IMR-90 (cell line): Measurements from ENCODE around the gene ABI3. TPM values are rescaled to one million over a fixed set of nuclear protein-coding genes. Genes with fewer than 3 reads are reported as not detected.

Experiments used
- ATAC-seq: fragments of 200-7000 bp; cut with Tn5 transposase; 2 replicates; pipeline ENCODE4 v1.9.1; 2020; ENCODE audit warnings: low read depth, mild to moderate bottlenecking, moderate library complexity
- BruUV-seq: library from RNA; stranded (reverse); fragments of 400-500 nt; replicated peaks from 2 replicates; lab custom pipeline; 2021; lab: Mats Ljungman, UMichigan
- CTCF ChIA-PET: fragments of 300-600 bp; formaldehyde crosslinking; extraction: SDS; loops from one replicate; lab custom pipeline; 2021; ENCODE audit warnings: antibody characterized with exemption; lab: Yijun Ruan, JAX
- POLR2A ChIA-PET: fragments of 300-600 bp; sonication (Branson Sonifier 250); formaldehyde crosslinking; loops from one replicate; lab custom pipeline; 2022; ENCODE audit warnings: antibody characterized with exemption; ENCODE audit not compliant: unreplicated experiment; lab: Charles Lee
- DNase-seq: peaks from one replicate; pipeline ENCODE4 v3.0.0; 2013
- H2AFZ ChIP-seq: replicated peaks from 2 replicates; pipeline ENCODE3; 2013; ENCODE audit warnings: low read length, mild to moderate bottlenecking; ENCODE audit not compliant: poor library complexity
- H2AK5ac ChIP-seq: 2 replicates; pipeline ENCODE4 v1.6.1; 2013; ENCODE audit warnings: low read depth, low read length, inconsistent platforms
- H2AK9ac ChIP-seq: replicated peaks from 2 replicates; pipeline ENCODE3; 2013; ENCODE audit warnings: mild to moderate bottlenecking, low read depth, low read length, moderate library complexity; ENCODE audit not compliant: poor library complexity
- H2BK120ac ChIP-seq: 2 replicates; pipeline ENCODE4 v1.6.1; 2013; ENCODE audit warnings: low read depth, low read length, inconsistent platforms
- H2BK15ac ChIP-seq: 3 replicates; pipeline ENCODE4 v1.6.1; 2013; ENCODE audit warnings: low read depth, low read length, inconsistent platforms
- H2BK20ac ChIP-seq: 2 replicates; pipeline ENCODE4 v1.6.1; 2013; ENCODE audit warnings: low read depth, mild to moderate bottlenecking, inconsistent platforms, low read length, moderate library complexity
- H2BK5ac ChIP-seq: 2 replicates; pipeline ENCODE4 v1.6.1; 2013; ENCODE audit warnings: mild to moderate bottlenecking, low read depth, low read length, inconsistent platforms; ENCODE audit not compliant: poor library complexity, severe bottlenecking
- H3K14ac ChIP-seq: replicated peaks from 2 replicates; pipeline ENCODE4 v1.6.1; 2013; ENCODE audit warnings: low read depth, low read length, inconsistent platforms
- H3K18ac ChIP-seq: 2 replicates; pipeline ENCODE4 v1.6.1; 2013; ENCODE audit warnings: low read depth, low read length, control low read depth
- H3K23ac ChIP-seq: 2 replicates; pipeline ENCODE4 v1.6.1; 2013; ENCODE audit warnings: low read depth, low read length, inconsistent platforms
- H3K27ac ChIP-seq: 2 replicates; pipeline ENCODE4 v1.5.1; 2013; ENCODE audit warnings: mild to moderate bottlenecking, control low read depth, low read length; ENCODE audit not compliant: insufficient read depth
- H3K27me3 ChIP-seq: 2 replicates; pipeline ENCODE4 v1.6.1; 2013; ENCODE audit warnings: low read length; ENCODE audit not compliant: control insufficient read depth, insufficient read depth
- H3K36me3 ChIP-seq: 2 replicates; pipeline ENCODE4 v1.6.1; 2013; ENCODE audit warnings: low read length, mixed read lengths; ENCODE audit not compliant: control insufficient read depth, insufficient read depth
- H3K4ac ChIP-seq: 2 replicates; pipeline ENCODE4 v1.6.1; 2013; ENCODE audit warnings: low read depth, low read length, inconsistent platforms
- H3K4me1 ChIP-seq: 2 replicates; pipeline ENCODE4 v1.6.1; 2013; ENCODE audit warnings: low read length, mixed read lengths; ENCODE audit not compliant: control insufficient read depth, insufficient read depth
- H3K4me2 ChIP-seq: 2 replicates; pipeline ENCODE4 v1.6.1; 2013; ENCODE audit warnings: low read depth, mild to moderate bottlenecking, control low read depth, low read length, moderate library complexity
- H3K4me3 ChIP-seq: 2 replicates; pipeline ENCODE4 v1.5.1; 2013; ENCODE audit warnings: low read depth, mild to moderate bottlenecking, control low read depth, low read length, moderate library complexity; ENCODE audit not compliant: insufficient read depth
- H3K56ac ChIP-seq: 2 replicates; pipeline ENCODE4 v1.6.1; 2013; ENCODE audit warnings: low read length, inconsistent platforms; ENCODE audit not compliant: insufficient read depth; ENCODE audit errors: extremely low read depth
- H3K79me1 ChIP-seq, 2 experiments: 2 replicates each; pipeline ENCODE4 v1.6.1; 2013; ENCODE audit warnings: low read length in 2 of 2, inconsistent platforms in 1 of 2, low read depth in 1 of 2
- H3K9ac ChIP-seq: 2 replicates; pipeline ENCODE4 v1.6.1; 2013; ENCODE audit warnings: low read depth, low read length, control low read depth
- H3K9me1 ChIP-seq: 2 replicates; pipeline ENCODE4 v1.6.1; 2013; ENCODE audit warnings: low read length, inconsistent platforms; ENCODE audit not compliant: insufficient read depth
- H3K9me3 ChIP-seq: 2 replicates; pipeline ENCODE4 v1.6.1; 2013; ENCODE audit warnings: low read length; ENCODE audit not compliant: control insufficient read depth, insufficient read depth
- H4K20me1 ChIP-seq: 2 replicates; pipeline ENCODE4 v1.6.1; 2013; ENCODE audit warnings: low read length, inconsistent platforms; ENCODE audit not compliant: insufficient read depth
- H4K5ac ChIP-seq: 2 replicates; pipeline ENCODE4 v1.6.1; 2013; ENCODE audit warnings: mild to moderate bottlenecking, low read depth, low read length, control low read depth
- H4K8ac ChIP-seq, 2 experiments: 2 replicates each; pipeline ENCODE4 v1.6.1; 2013; ENCODE audit warnings: low read depth in 2 of 2, low read length in 2 of 2, control low read depth in 1 of 2, inconsistent platforms in 1 of 2
- H4K91ac ChIP-seq: 2 replicates; pipeline ENCODE4 v1.6.1; 2013; ENCODE audit warnings: low read depth, low read length, inconsistent platforms; ENCODE audit not compliant: insufficient read depth
- CEBPB ChIP-seq: IDR thresholded peaks from 2 replicates; pipeline ENCODE4 v1.6.1; 2012; ENCODE audit warnings: low read depth, low read length, improper control_type of control experiment
- CHD1 ChIP-seq: IDR thresholded peaks from 2 replicates; pipeline ENCODE4 v1.6.1; 2012; ENCODE audit warnings: low read depth, low read length, improper control_type of control experiment
- ELK1 ChIP-seq: fragments of 150-350 bp; IDR thresholded peaks from 2 replicates; pipeline ENCODE4 v1.6.1; 2016; ENCODE audit warnings: low read depth, mild to moderate bottlenecking, low read length, moderate library complexity, borderline replicate concordance
- FOS ChIP-seq: fragments of 150-350 bp; IDR thresholded peaks from 2 replicates; pipeline ENCODE4 v1.6.1; 2016; ENCODE audit warnings: low read depth, low read length
- MAFK ChIP-seq: IDR thresholded peaks from 2 replicates; pipeline ENCODE4 v1.6.1; 2012; ENCODE audit warnings: low read depth, low read length, improper control_type of control experiment
- MXI1 ChIP-seq: IDR thresholded peaks from 2 replicates; pipeline ENCODE4 v1.6.1; 2012; ENCODE audit warnings: low read depth, mild to moderate bottlenecking, low read length, moderate library complexity, borderline replicate concordance
- POLR2A ChIP-seq: IDR thresholded peaks from 2 replicates; pipeline ENCODE4 v1.6.1; 2012; ENCODE audit warnings: mild to moderate bottlenecking, low read depth, low read length
- RAD21 ChIP-seq: IDR thresholded peaks from 2 replicates; pipeline ENCODE4 v1.6.1; 2012; ENCODE audit warnings: low read length, improper control_type of control experiment
- RCOR1 ChIP-seq: IDR thresholded peaks from 2 replicates; pipeline ENCODE4 v1.6.1; 2012; ENCODE audit warnings: mild to moderate bottlenecking, low read length, improper control_type of control experiment; ENCODE audit not compliant: insufficient replicate concordance
- RFX5 ChIP-seq: IDR thresholded peaks from 2 replicates; pipeline ENCODE4 v1.8.0; 2012; ENCODE audit warnings: low read depth, mild to moderate bottlenecking, low read length, moderate library complexity
- SMC3 ChIP-seq: fragments of 150-350 bp; IDR thresholded peaks from 2 replicates; pipeline ENCODE4 v1.6.1; 2016; ENCODE audit warnings: low read depth, mild to moderate bottlenecking, antibody characterized with exemption, low read length, moderate library complexity
- USF2 ChIP-seq: fragments of 150-350 bp; IDR thresholded peaks from 2 replicates; pipeline ENCODE4 v1.6.1; 2017; ENCODE audit warnings: mild to moderate bottlenecking, antibody characterized with exemption, low read length, low read depth
- whole genome bisulfite sequencing, 2 experiments: methylation state at CpG; one replicate each; pipeline versions ENCODE4 v1.1.5 to v1.1.7; 2013; ENCODE audit warnings: missing lambda C conversion rate in 2 of 2; ENCODE audit not compliant: insufficient read length in 1 of 2; ENCODE audit errors: extremely low coverage in 2 of 2; 5-methylcytosine and 5-hydroxymethylcytosine counted together
- dilution Hi-C: fragments of 300-500 bp; cut with HindIII; formaldehyde crosslinking; loops from one replicate; pipeline ENCODE4 v1.14.3; 2018; ENCODE audit warnings: low sequenced_read_pairs; ENCODE audit not compliant: unreplicated experiment
- in situ Hi-C: fragments of 300-500 bp; cut with MboI; formaldehyde crosslinking; loops from 3 replicates; pipeline ENCODE4 v1.14.3; 2019; ENCODE audit warnings: low sequenced_read_pairs, inconsistent platforms, mixed read lengths
- intact Hi-C: fragments of 100-400 bp; cut with micrococcal nuclease; formaldehyde crosslinking; loops from 2 replicates; pipeline ENCODE4 v1.10.0; 2022
- polyA plus RNA-seq, 3 experiments: library from polyadenylated mRNA; depleted of rRNA; stranded (reverse); fragments of >200 nt; gene quantifications; 2 replicates each; pipeline ENCODE4 v1.2.3, GENCODE V29; 2012; ENCODE audit warnings: low replicate concordance in 1 of 3
- total RNA-seq: library from RNA; depleted of rRNA; stranded (reverse); fragments of >200 nt; gene quantifications from 2 replicates; pipeline ENCODE4 v1.2.3, GENCODE V29; 2012
- TF ChIP-seq, protein P1 (sequence below): conservative IDR thresholded peaks from 2 replicates; pipeline ENCODE4 v1.5.1; 2012; ENCODE audit warnings: mild to moderate bottlenecking, low read depth, low read length, improper control_type of control experiment

ABI3 gene
- total and polyA plus RNA-seq, 2 of the 4 experiments (the other 2 are of a cell fraction) = 1.1 to 1.2 TPM

DNA sequence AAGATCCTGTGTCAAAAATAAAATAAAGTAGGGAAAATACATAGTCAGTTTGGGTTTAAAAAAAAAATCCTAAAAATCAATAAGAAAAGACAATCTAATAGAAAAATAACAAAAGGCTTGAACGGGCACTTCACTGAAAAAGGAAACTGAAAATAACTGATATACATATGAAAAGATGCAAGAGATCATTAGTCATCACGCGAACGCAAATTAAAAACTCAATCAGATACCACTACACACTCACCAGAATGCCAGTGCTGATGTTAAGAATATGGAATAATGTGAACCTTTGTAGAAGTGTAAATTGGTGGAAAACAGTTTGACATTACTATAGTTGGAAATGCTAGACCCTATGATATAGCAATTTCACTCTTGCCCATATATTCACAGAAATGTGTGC is 14.8 kb upstream of the ABI3 start:
- H3K14ac ChIP-seq = no peak overlapping the region
- H2AK5ac ChIP-seq = no peak overlapping the region
- H3K23ac ChIP-seq = no peak overlapping the region
- H3K4me2 ChIP-seq = no peak overlapping the region
- no peak overlapping the region for H3K56ac ChIP-seq
- H4K91ac ChIP-seq = no peak overlapping the region
- H3K4me1 ChIP-seq = no peaks in the 10 kb centered on the region
- H3K36me3 ChIP-seq = no peaks in the 10 kb centered on the region
- ATAC-seq (no peak), DNase-seq (no peak)
- H3K9ac ChIP-seq = no peak overlapping the region
- no CpG with 5 or more reads among the region's 4 CpGs for WGBS, 2 experiments
- ChIA-PET CTCF (no interaction called here), POLR2A (interaction anchor here (0.7 kb wide), 1 partner anchor 91 kb away, joined by 5 read pairs; no protein-coding TSS in a partner anchor)
- H4K20me1 ChIP-seq = peaks cover 3% of the 10 kb centered on the region
- no peak overlapping the region for H2AFZ ChIP-seq
- TF ChIP-seq ELK1 (no peak), MXI1 (no peak), POLR2A (no peak), SMC3 (no peak), RAD21 (no peak), RFX5 (no peak), RCOR1 (no peak), MAFK (no peak), USF2 (no peak), CHD1 (no peak), CEBPB (no peak), FOS (no peak)
- TF ChIP-seq, protein P1, sequence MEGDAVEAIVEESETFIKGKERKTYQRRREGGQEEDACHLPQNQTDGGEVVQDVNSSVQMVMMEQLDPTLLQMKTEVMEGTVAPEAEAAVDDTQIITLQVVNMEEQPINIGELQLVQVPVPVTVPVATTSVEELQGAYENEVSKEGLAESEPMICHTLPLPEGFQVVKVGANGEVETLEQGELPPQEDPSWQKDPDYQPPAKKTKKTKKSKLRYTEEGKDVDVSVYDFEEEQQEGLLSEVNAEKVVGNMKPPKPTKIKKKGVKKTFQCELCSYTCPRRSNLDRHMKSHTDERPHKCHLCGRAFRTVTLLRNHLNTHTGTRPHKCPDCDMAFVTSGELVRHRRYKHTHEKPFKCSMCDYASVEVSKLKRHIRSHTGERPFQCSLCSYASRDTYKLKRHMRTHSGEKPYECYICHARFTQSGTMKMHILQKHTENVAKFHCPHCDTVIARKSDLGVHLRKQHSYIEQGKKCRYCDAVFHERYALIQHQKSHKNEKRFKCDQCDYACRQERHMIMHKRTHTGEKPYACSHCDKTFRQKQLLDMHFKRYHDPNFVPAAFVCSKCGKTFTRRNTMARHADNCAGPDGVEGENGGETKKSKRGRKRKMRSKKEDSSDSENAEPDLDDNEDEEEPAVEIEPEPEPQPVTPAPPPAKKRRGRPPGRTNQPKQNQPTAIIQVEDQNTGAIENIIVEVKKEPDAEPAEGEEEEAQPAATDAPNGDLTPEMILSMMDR = no peak
- no peaks in the 10 kb centered on the region for H3K9me3 ChIP-seq
- BruUV-seq = no TSS peak
- in situ Hi-C loops = no loop called here
- no peak overlapping the region for H3K4me3 ChIP-seq
- no peak overlapping the region for H2AK9ac ChIP-seq
- no peak overlapping the region for H2BK5ac ChIP-seq
- no peak overlapping the region for H3K18ac ChIP-seq
- H3K9me1 ChIP-seq = peaks cover 7% of the 10 kb centered on the region; the same call in 1 of the 2 replicates
- H4K8ac ChIP-seq = no peak overlapping the region
- no peaks in the 10 kb centered on the region for H3K27me3 ChIP-seq
- H3K79me1 ChIP-seq = no peaks in the 10 kb centered on the region
- no peak overlapping the region for H2BK15ac ChIP-seq
- H3K27ac ChIP-seq = no peak overlapping the region
- H2BK120ac ChIP-seq = no peak overlapping the region
- dilution Hi-C loops = no loop called here
- intact Hi-C loops = loop anchor here (10.0 kb wide), 1 partner anchor 869 kb away; no protein-coding TSS in a partner anchor
- no peak overlapping the region for H3K4ac ChIP-seq
- H2BK20ac ChIP-seq = no peak overlapping the region
- H4K5ac ChIP-seq = no peak overlapping the region
